Activated T-helper 1 cell treated with anti-CD3 and anti-CD28 coated beads, Interleukin-2, amount 50 U/mL, for 16 hours (primary cell): ENCODE measurements around the gene MBD3L3.
"Not testable (repeated sequence)": the region's sequence is repeated elsewhere in the genome, so short reads cannot be mapped to it uniquely, and the experiment has no call there.

Source experiments
- DNase-seq, 2 donors: peaks; one replicate each; pipeline ENCODE4 v3.0.0-alpha.2; 2020; ENCODE audit warnings: low read depth in 1 of 2, low spot score in 1 of 2

MBD3L3 gene

GRCh38 chr19:7058576-7058975 lies at the start of gene MBD3L3:
MBD3L3 (minus strand) TSS chr19:7058676; CDS start chr19:7058605, 71 bp downstream.
- DNase-seq: not testable (repeated sequence)

GRCh38 chr19:7106711-7107657 lies 48.5 kb upstream of the MBD3L3 start:
- no peak for DNase-seq

GRCh38 chr19:7104747-7105447 lies 46.4 kb upstream of the MBD3L3 start:
- no peak for DNase-seq

DNA sequence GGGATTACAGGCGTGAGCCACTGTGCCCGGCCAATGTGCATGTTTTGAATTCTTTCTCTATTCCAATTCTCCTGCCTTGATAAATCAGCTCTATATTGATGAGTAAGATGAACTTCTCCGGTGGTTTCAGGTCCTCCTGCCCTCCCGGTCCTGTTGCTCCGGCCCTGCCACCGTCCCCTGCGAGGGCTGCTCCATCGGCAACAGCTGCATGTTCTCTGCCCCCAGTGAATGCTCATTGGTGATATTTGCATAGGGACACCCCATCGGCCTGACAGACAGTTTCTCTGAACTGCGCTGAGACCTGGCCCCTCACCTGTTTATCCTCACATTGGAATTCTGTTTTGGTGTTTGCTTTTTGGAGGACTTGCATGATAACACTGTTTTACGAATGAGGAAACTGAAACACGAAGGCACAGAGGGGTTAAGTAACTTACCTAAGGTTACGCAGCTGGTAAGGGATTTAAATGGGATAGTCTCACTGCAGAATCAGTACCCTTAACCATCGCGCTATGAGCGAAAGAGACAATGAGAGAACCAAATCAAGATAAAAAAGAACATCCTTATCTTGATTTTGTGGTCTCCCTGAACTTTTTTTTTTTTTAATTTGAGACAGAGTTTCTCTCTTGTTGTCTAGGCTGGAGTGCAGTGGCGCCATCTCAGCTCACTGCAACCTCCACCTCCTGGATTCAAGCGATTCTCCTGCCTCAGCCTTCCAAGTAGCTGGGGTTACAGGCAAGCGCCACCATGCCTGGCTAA lies 43.2 kb upstream of the MBD3L3 start:
- DNase-seq: no peak

DNA sequence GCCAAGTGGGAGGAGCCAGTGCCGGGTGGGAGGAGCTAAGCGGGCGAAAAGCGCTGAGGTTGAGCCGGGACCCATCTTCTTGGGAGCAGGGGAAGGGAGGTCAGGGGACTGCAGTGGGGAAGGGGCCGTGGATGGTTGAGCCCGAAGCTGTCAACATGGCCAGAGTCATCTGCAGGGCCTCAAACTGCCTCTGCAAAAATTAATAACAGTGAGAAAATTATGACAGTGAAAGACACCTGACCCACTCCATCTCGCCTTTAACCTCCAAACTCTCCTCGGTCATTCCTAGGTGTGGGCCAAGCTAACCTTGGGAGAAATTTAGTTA lies 41.1 kb upstream of the MBD3L3 start:
- DNase-seq: peak in 1 of 2 donors; percentile 30

GRCh38 chr19:7098701-7099596 lies 40.5 kb upstream of the MBD3L3 start:
- DNase-seq: peak; percentile 78 to 80

- DNase-seq: no peak
Observed at GRCh38 chr19:7098096-7098495, 39.6 kb upstream of the MBD3L3 start.

DNA sequence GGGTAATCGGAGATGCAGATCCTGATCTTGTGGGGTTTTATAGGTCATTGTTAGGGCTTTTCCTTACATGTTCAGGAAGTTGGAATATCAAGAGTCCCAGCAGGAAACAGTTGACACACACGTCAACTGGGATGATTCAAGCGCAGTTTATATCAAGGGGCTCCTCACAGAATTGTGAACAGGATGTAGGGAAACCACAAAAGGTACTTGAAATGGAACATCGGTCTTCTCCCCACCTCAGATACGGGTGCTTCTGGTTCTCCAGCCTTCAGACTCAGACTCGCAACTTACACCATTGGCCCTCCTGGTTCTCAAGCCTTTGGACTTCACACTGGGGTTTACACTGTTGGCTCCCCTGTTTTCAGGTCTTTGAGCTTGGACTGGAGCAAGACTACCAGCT lies 30.5 kb upstream of the MBD3L3 start:
- DNase-seq: no peak

DNA sequence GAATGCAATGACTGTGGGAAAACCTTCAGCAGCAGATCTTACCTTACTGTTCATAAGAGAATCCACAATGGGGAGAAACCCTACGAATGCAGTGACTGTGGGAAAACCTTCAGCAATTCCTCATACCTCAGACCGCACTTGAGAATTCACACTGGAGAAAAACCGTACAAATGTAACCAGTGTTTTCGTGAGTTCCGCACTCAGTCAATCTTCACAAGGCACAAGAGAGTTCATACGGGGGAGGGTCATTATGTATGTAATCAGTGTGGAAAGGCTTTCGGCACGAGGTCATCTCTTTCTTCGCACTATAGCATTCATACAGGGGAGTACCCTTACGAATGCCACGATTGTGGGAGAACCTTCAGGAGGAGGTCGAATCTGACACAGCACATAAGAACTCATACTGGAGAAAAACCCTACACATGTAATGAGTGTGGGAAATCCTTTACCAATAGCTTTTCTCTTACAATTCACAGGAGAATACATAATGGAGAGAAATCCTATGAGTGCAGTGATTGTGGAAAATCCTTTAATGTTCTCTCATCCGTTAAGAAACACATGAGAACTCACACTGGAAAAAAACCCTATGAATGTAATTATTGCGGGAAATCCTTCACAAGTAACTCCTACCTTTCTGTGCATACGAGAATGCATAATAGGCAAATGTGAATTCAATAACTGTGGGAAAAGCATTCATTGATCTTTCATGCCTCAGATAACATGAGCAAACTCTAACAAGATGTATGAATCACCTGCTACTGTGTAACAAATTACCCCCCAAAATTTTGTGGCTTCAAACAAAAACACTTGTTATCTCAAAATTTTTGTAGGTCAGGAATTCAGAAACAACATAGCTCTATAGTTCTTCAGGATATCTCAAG lies 24.8 kb upstream of the MBD3L3 start:
- no peak for DNase-seq

DNA sequence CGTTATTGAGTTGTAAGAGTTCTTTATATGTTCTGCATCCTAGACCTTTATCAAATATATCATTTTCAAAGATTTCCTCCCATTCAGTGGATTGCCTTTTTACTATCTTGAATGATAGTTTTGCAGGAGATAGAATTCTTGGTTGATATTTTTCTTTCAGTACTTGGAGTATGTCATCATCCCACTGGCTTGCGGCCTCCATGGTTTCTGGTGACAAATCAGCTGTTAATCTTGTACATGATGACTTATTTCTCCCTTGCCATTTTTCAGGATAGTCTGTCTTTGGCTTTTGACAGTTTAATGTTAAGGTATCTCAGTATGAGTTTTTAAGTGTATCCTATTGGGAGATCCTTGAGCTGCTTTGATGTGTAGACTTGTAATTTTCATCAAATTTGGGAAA lies 19.5 kb upstream of the MBD3L3 start:
- DNase-seq: no peak

GRCh38 chr19:7076151-7076550 lies 17.7 kb upstream of the MBD3L3 start:
- DNase-seq: no peak

DNA sequence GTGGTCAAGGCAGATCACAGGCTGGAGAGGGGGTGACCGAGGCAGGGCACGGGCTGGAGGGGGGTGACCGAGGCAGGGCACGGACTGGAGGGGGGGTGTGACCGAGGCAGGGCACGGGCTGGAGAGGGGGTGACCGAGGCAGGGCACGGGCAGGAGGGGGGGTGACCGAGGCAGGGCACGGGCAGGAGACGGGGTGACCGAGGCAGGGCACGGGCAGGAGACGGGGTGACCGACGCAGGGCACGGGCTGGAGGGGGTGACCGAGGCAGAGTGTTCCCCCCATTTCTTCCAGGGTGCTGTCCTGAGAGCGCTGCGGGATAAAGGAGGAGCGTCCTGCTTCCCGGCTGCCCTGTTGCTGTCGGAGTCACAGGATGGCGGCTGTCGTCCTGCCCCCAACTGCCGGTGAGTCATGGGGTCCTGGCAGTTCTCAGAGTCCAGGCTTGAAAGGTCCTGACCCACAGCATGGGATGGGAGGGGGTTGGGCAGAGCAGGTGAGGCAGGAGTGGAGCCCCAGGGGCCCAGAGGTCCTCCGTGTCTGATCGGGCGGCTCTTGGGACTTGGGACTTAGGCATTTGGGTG lies 16.3 kb upstream of the MBD3L3 start:
- DNase-seq: no peak

GRCh38 chr19:7072541-7072940 lies 14.1 kb upstream of the MBD3L3 start:
- no peak for DNase-seq

GRCh38 chr19:7069904-7070226 lies 11.4 kb upstream of the MBD3L3 start:
- no peak for DNase-seq

DNA sequence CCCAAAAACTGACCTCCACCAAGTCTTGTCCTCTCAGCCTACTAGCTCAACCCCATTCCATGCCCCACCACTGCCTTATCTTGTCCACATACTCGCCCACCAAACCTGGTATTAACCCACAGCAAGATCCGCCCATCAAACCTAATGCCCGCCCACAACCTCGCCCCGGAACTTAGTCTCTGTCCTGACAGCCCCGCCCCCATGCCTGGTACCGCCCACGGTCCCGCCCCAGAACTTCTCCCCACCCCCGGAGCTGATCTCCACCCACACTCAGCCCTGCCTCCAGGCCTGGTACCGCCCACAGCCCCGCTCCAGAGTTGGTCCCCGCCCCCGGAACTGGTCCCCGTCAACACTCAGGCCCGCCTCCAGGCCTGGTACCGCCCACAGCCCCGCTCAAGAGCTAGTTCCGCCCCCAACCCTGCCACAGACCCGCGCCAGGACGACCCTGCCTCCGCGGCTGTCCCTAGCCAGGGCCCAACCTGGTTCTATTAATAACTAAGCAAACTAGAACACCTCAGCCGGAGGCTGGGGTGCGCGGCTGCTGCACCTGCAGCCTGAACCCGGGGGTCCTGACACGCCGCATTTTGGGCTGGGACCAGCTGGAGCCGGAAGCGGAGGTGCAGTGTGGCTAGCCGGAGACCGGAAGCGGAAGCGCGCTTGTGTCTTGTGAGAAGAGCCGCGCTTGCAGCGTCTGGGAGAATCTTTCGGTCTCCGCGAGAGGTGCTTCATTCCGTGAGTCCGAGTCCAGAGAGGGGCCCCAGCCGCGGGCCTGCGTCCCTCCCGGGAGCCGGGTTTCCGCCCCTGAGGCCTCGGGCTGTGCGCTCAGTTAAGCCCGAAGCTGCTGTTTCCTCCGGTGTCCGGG lies 10.8 kb upstream of the MBD3L3 start, which contains the start of gene ZNF557:
ZNF557 (plus strand) TSS at position 662 of the 862 bp plus-strand sequence. CDS start 5,372 bp downstream, outside the sequence.
- DNase-seq: peak; percentile 96 to 98

- DNase-seq: no peak
Observed at GRCh38 chr19:7068599-7068998, 10.1 kb upstream of the MBD3L3 start.

DNA sequence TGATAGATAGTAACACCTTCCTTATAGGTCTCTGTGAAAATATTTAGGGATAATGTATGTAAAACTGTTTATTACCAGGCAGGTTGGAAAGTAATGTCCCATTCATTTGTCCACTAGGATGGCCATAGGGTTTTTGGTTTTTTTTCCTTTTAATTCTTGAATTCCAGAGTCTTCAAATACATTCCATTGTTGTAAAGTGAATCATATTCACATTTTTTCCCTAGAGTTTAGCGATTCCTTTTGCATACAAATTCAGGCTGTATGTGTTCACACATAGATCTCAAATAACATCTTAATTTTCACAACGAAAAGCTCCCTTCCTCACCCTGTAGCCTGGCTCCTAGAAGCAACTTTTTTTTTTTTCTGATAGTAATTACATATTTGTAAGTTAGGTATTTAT lies 9.2 kb upstream of the MBD3L3 start:
- DNase-seq: no peak

DNA sequence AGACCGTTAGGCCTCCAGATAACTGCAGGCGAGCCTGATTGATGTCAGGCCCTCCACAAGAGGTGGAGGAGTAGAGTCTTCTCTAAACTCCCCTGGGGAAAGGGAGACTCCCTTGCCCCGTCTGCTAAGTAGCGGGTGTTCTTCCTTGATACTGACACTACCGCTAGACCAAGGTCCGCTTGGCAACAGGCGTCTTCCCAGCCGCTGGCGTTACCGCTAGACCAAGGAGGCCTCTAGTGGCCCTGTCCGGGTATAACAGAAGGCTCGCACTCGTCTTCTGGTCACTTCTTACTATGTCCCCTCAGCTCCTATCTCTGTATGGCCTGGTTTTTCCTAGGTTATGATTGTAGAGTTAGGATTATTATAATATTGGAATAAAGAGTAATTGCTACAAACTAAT lies 8.6 kb upstream of the MBD3L3 start:
- not testable (repeated sequence) for DNase-seq
